Activated T-helper 17 cell treated with anti-CD3 and anti-CD28 coated beads, Interleukin-2, amount 50 U/mL, for 72 hours (primary cell): Measurements from ENCODE around the gene VPS8. TPM values are rescaled to one million over a fixed set of nuclear protein-coding genes. Genes with fewer than 3 reads are reported as not detected.
"Not testable (repeated sequence)": the region's sequence is repeated elsewhere in the genome, so short reads cannot be mapped to it uniquely, and the experiment has no call there.

ENCODE experiments used
- ATAC-seq: fragments of 150-1000 bp; cut with Tn5 transposase; replicated peaks from 2 replicates; pipeline ENCODE4 v1.10.0; 2021; ENCODE audit warnings: mild to moderate bottlenecking, moderate library complexity
- H3K27ac Mint-ChIP-seq: one replicate; pipeline ENCODE4 v1.8.0; 2022; ENCODE audit warnings: mixed read lengths
- H3K27me3 Mint-ChIP-seq: one replicate; pipeline ENCODE4 v1.8.0; 2022; ENCODE audit warnings: mixed read lengths
- H3K36me3 Mint-ChIP-seq: one replicate; pipeline ENCODE4 v1.8.0; 2022; ENCODE audit warnings: low read depth, mild to moderate bottlenecking, mixed read lengths
- H3K4me1 Mint-ChIP-seq: one replicate; pipeline ENCODE4 v1.8.0; 2022; ENCODE audit warnings: mixed read lengths
- H3K4me3 Mint-ChIP-seq: one replicate; pipeline ENCODE4 v1.8.0; 2022; ENCODE audit warnings: mild to moderate bottlenecking, mixed read lengths
- H3K9me3 Mint-ChIP-seq: one replicate; pipeline ENCODE4 v1.8.0; 2022; ENCODE audit warnings: mixed read lengths
- total RNA-seq, 2 donors: library from RNA; stranded (reverse); gene quantifications; one replicate each; pipeline ENCODE4 v1.2.3, GENCODE V29; 2022

The VPS8 gene
- total RNA-seq, 2 donors from 2014 or later, result 43.7 to 73.6 TPM

GRCh38 chr3:184894051-184894450, 82.1 kb downstream of the VPS8 start:
- H3K9me3 Mint-ChIP-seq, result no peaks in the 10 kb centered on the region
- H3K4me3 Mint-ChIP-seq, result no peak overlapping the region
- H3K27me3 Mint-ChIP-seq, result no peaks in the 10 kb centered on the region
- ATAC-seq, result no peak
- H3K4me1 Mint-ChIP-seq, result no peaks in the 10 kb centered on the region
- peaks cover 39% of the 10 kb centered on the region for H3K36me3 Mint-ChIP-seq
- no peak overlapping the region for H3K27ac Mint-ChIP-seq

- Mint-ChIP-seq H3K9me3 (no peaks in the 10 kb centered on the region), H3K4me1 (no peaks in the 10 kb centered on the region), H3K27ac (no peak overlapping the region), H3K36me3 (peaks cover 37% of the 10 kb centered on the region), H3K4me3 (no peak overlapping the region), H3K27me3 (no peaks in the 10 kb centered on the region)
- no peak for ATAC-seq
Observed at GRCh38 chr3:184895350-184895749, 83.4 kb downstream of the VPS8 start.

DNA sequence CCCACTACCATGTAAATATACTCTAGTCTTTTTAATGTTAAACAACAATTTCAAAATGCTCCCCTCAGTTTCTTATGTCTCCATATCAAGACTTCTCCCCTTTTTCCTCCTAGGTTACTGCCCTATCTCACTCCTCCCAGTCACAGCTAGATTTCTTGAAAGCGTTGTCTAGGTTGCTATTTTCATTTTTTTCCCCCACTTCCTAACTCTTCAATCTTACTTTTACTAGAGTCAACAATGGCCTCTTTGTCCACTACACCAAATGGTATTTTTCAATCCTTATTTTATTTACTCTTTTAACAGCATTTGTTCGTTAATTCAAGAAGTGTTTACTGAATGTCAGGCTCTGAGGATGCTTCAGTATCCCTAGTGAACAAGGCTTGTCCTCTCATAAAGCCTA, 84.4 kb downstream of the VPS8 start:
- Mint-ChIP-seq H3K27ac (no peak overlapping the region), H3K36me3 (peaks cover 33% of the 10 kb centered on the region), H3K9me3 (no peaks in the 10 kb centered on the region), H3K4me1 (no peaks in the 10 kb centered on the region), H3K27me3 (no peaks in the 10 kb centered on the region), H3K4me3 (no peak overlapping the region)
- ATAC-seq, result no peak

GRCh38 chr3:184899953-184900595, 88.1 kb downstream of the VPS8 start:
- Mint-ChIP-seq H3K9me3 (no peaks in the 10 kb centered on the region), H3K27ac (no peak overlapping the region), H3K4me3 (no peak overlapping the region), H3K4me1 (no peaks in the 10 kb centered on the region), H3K36me3 (peaks cover 44% of the 10 kb centered on the region), H3K27me3 (no peaks in the 10 kb centered on the region)
- ATAC-seq, result no peak

DNA sequence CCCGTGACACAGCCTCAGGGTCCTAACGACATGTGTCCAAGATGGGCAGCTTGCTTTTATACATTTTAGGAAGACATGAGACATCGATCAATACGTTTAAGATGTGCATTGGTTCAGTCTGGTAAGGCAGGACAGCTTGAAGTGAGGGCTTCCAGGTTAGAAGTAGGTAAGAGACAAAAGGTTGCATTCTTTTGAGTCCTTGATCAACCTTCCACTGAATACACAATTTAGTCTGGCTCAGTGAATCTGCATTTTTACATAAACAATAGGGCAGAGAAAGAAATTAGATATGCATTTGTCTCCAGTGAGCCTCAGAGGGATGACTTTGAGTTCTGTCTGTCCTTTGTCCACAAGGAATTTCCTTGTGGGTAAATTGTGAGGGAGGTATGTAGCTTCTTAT, 95.1 kb downstream of the VPS8 start:
- not testable (repeated sequence) for H3K27ac Mint-ChIP-seq, ATAC-seq, H3K4me1 Mint-ChIP-seq, H3K4me3 Mint-ChIP-seq, H3K9me3 Mint-ChIP-seq, H3K27me3 Mint-ChIP-seq
- H3K36me3 Mint-ChIP-seq, result peaks cover 55% of the 10 kb centered on the region

GRCh38 chr3:184907681-184908649, 96.0 kb downstream of the VPS8 start:
- Mint-ChIP-seq H3K4me3 (no peak overlapping the region), H3K9me3 (no peaks in the 10 kb centered on the region), H3K36me3 (peaks cover 58% of the 10 kb centered on the region), H3K27ac (no peak overlapping the region), H3K27me3 (no peaks in the 10 kb centered on the region), H3K4me1 (peaks cover 5% of the 10 kb centered on the region)
- no peak for ATAC-seq

DNA sequence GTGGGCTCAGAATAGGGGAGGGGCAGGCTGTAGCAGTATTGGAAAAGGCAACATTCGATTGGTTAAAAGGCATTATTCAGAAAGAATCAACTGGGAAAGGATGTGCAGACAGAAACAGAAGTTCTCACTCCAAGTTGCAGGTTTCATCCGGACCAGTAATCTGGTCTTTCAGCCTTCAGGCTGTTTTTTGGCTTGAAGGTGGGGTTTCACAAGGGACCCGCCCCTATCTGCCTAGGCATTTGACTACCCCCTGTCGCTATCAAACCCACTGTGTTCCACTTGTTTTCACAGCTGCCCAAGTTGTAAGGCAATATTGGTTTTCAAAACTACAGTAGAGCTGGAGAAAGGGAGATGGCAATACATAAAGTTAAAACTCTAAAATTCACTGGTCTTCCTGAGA, 96.9 kb downstream of the VPS8 start:
- Mint-ChIP-seq H3K27ac (no peak overlapping the region), H3K4me1 (peaks cover 5% of the 10 kb centered on the region), H3K36me3 (peaks cover 50% of the 10 kb centered on the region), H3K9me3 (no peaks in the 10 kb centered on the region), H3K27me3 (no peaks in the 10 kb centered on the region), H3K4me3 (no peak overlapping the region)
- no peak for ATAC-seq

DNA sequence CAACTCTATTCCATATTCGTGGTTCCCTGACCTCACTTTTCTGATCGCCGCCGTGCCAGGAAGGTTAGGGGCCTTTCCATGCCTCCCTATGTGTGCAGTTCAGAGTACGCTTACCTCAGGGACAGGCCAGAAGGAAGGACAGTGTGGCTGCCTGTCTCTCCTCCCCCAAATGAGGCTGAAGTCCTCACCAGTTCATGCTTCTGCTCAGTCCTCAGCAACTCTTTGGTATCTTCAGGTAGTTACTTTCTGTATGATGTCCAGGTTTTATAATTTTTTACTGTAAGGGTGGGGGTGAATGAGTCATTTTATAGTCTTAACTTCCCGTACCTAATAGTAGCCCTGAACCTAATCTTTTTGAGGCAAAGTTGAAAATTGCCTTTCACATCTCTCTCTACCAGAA, 98.7 kb downstream of the VPS8 start:
- H3K4me1 Mint-ChIP-seq, result peaks cover 5% of the 10 kb centered on the region
- no peak overlapping the region for H3K27ac Mint-ChIP-seq
- H3K36me3 Mint-ChIP-seq, result peaks cover 48% of the 10 kb centered on the region
- no peaks in the 10 kb centered on the region for H3K9me3 Mint-ChIP-seq
- no peak for ATAC-seq
- H3K4me3 Mint-ChIP-seq, result no peak overlapping the region
- H3K27me3 Mint-ChIP-seq, result no peaks in the 10 kb centered on the region

DNA sequence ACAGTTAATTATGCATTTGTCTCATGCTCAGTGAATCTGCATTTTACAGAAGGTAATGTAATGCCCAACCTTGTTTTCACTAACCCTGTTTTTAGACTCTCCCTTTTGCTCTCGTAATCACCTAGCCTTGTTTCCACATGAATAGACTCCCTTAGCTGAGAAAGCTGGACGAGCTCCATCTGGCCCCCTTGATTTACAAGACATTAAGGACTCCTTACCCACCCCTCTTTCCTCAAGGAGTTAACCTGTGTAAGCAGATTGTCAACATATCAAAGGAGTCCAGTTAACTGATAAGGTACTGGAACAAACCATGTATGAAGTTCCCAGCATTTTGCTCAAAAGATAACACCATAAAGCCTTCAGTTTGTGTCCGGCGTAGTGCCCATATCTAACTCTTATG, 99.6 kb downstream of the VPS8 start:
- Mint-ChIP-seq H3K27me3 (no peaks in the 10 kb centered on the region), H3K4me1 (peaks cover 5% of the 10 kb centered on the region), H3K9me3 (no peaks in the 10 kb centered on the region), H3K36me3 (peaks cover 57% of the 10 kb centered on the region), H3K27ac (no peak overlapping the region), H3K4me3 (no peak overlapping the region)
- ATAC-seq, result no peak

GRCh38 chr3:184912163-184912562, 100.2 kb downstream of the VPS8 start:
- Mint-ChIP-seq H3K4me3 (no peak overlapping the region), H3K27me3 (no peaks in the 10 kb centered on the region), H3K4me1 (peaks cover 5% of the 10 kb centered on the region), H3K27ac (no peak overlapping the region), H3K9me3 (no peaks in the 10 kb centered on the region), H3K36me3 (peaks cover 63% of the 10 kb centered on the region)
- ATAC-seq, result no peak

DNA sequence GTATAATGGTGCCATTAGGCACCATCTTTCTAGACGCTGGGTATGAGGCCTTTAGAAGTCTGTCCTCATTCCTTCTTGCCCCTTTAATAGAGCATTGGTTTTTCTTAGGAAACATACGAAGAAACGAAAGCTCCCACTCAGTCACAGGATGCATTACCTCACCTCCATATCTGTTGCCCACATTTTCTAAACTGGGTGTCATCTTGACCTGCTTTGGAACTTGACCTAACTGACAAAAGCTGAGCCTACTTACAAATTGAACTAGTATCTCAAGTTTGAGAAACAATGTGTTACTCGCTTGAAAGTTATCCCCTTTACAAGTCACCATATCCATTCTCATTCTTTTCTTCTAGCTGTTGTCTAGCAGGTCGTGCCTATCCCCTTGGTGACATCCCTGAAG, 102.7 kb downstream of the VPS8 start:
- Mint-ChIP-seq H3K4me1 (peaks cover 5% of the 10 kb centered on the region), H3K9me3 (no peaks in the 10 kb centered on the region), H3K4me3 (no peak overlapping the region), H3K27me3 (no peaks in the 10 kb centered on the region), H3K27ac (no peak overlapping the region), H3K36me3 (peaks cover 82% of the 10 kb centered on the region)
- no peak for ATAC-seq

DNA sequence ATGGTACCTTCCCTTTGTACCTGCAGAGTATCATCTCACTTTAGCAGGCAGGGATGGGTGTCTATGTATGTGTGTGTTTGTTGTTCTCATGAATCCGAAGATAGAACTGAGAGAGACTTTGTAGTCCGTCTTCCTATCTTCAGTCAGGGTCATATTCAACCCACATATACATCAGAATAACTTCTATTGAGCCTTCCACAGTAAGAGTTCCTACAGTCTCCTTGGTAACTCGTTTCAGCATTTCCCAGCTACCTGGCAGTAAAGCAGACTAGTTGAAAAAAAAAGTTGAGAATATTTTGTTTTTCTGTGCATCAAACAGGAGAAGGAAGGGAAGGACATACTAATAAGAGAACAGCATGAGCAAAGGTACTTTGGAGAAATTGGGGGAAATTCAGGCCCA, 106.8 kb downstream of the VPS8 start:
- H3K9me3 Mint-ChIP-seq, result no peaks in the 10 kb centered on the region
- H3K36me3 Mint-ChIP-seq, result peaks cover 56% of the 10 kb centered on the region
- ATAC-seq, result no peak
- no peak overlapping the region for H3K27ac Mint-ChIP-seq
- H3K27me3 Mint-ChIP-seq, result no peaks in the 10 kb centered on the region
- no peak overlapping the region for H3K4me3 Mint-ChIP-seq
- no peaks in the 10 kb centered on the region for H3K4me1 Mint-ChIP-seq

DNA sequence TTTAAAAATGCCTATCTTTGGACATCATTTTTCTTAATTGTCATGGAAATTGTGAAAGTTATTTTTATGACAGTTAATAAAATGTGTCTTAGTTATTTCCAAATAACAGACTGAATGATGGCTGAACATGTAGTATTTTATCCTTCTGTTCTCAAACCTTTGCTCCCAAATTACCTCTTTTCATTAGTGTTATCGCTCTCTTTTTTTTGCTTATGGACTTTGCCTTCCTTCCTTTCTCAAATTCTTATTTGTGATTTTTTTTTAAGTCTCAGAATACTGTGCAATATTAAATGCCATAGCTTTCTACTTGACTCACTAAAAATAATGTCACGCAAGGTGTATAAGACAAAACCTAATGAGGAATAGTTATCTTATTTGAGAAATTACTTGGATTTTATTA, 107.7 kb downstream of the VPS8 start:
- H3K27ac Mint-ChIP-seq, result no peak overlapping the region
- no peaks in the 10 kb centered on the region for H3K27me3 Mint-ChIP-seq
- H3K4me3 Mint-ChIP-seq, result no peak overlapping the region
- ATAC-seq, result no peak
- no peaks in the 10 kb centered on the region for H3K9me3 Mint-ChIP-seq
- no peaks in the 10 kb centered on the region for H3K4me1 Mint-ChIP-seq
- H3K36me3 Mint-ChIP-seq, result peaks cover 47% of the 10 kb centered on the region

GRCh38 chr3:184924547-184924946, 112.6 kb downstream of the VPS8 start:
- peaks cover 32% of the 10 kb centered on the region for H3K36me3 Mint-ChIP-seq
- ATAC-seq, result no peak
- no peak overlapping the region for H3K27ac Mint-ChIP-seq
- no peaks in the 10 kb centered on the region for H3K4me1 Mint-ChIP-seq
- no peaks in the 10 kb centered on the region for H3K9me3 Mint-ChIP-seq
- no peak overlapping the region for H3K4me3 Mint-ChIP-seq
- H3K27me3 Mint-ChIP-seq, result no peaks in the 10 kb centered on the region

GRCh38 chr3:184927796-184928315, 115.9 kb downstream of the VPS8 start:
- Mint-ChIP-seq H3K36me3 (peaks cover 58% of the 10 kb centered on the region), H3K27me3 (no peaks in the 10 kb centered on the region), H3K4me3 (no peak overlapping the region), H3K9me3 (no peaks in the 10 kb centered on the region), H3K4me1 (no peaks in the 10 kb centered on the region), H3K27ac (no peak overlapping the region)
- no peak for ATAC-seq
